GM19467 (cell line): ENCODE results near the gene GSTA2.
"Not testable (repeated sequence)": the region's sequence is repeated elsewhere in the genome, so short reads cannot be mapped to it uniquely, and the experiment has no call there.

Experiments
- ATAC-seq: cut with Tn5 transposase; IDR thresholded peaks from one replicate; pipeline ENCODE4 v1.9.1; 2021; ENCODE audit warnings: mild to moderate bottlenecking, moderate library complexity; ENCODE audit not compliant: unreplicated experiment

The GSTA2 gene

DNA sequence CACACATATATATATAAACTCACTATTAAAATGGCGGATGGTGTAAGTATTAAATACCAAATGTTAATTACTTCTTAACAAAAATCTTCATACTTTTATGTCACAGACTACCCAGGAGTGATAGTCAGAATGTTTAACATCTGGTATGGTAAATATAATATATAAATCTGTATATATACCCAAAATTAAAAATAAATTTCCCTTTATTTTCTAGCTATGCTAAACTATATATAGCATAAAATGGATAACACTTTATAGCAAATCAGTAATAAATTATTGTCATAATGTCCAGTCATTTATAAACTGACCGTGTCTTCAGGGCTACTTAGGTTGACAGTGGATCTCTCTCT, 37.1 kb downstream of the GSTA2 start:
- no peak for ATAC-seq

- no peak for ATAC-seq
These were observed 37.6 kb downstream of the GSTA2 start for GRCh38 chr6:52725535-52726192.

DNA sequence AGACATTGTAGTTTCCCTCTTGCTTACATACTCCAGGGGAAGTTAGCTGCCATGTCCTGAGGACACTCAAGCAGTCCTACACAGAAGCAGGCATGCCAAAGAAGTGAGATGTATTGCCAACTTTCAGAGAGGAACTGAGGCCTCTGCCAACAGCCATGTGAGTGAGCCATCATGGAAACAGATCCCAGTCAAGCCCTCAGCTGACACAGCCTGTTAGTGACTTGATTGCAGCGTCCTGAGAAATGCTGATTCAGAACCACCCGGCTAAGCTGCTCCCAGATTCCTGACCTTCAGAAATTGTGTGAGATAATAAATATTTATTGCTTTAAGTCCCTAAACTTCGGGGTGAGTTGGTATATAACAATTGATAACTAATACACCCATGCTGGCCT, 38.1 kb downstream of the GSTA2 start:
- ATAC-seq, result no peak

DNA sequence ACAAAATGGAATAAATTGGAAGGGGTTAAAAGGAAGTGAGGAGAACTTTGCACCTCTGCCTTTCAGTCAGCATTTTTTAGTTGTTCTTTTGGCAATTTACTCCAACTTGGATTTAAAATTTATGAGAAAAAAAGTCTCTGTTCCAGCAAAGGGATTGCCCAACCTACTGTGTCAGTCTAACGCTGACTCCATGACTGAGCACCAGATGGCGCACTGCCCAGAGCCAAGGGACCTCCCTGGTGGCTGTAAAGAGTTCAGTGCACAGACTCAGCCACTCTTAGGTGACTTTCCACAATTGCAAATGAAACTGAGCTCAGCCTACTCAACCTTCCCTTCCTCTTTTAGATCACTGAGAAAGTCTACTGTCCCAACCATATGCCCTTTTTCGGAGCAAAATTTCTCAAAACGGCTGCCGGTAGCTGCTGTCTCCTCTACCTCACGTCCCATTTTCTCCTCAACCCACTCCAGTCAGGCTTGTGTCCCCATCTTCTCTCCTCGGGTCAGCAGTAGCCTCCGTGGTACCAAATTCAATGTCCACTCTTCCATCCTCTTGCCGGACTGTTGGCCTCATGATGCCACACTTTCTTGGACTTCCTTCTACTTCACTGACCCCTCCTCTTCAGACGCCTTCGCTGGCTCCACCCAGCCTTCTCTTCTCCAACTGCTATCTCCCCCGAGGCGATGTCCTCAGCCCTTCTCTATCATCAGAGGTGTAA, 38.7 kb downstream of the GSTA2 start:
- ATAC-seq, result peak; percentile 99

- ATAC-seq, result no peak
These were observed 39.3 kb downstream of the GSTA2 start for GRCh38 chr6:52724042-52724405.

GRCh38 chr6:52720321-52720720, 43.0 kb downstream of the GSTA2 start:
- no peak for ATAC-seq

GRCh38 chr6:52718550-52718949, 44.7 kb downstream of the GSTA2 start:
- no peak for ATAC-seq

- not testable (repeated sequence) for ATAC-seq
These were observed 48.5 kb downstream of the GSTA2 start for GRCh38 chr6:52714761-52715160.

GRCh38 chr6:52712136-52712535, 51.1 kb downstream of the GSTA2 start:
- ATAC-seq, result no peak

DNA sequence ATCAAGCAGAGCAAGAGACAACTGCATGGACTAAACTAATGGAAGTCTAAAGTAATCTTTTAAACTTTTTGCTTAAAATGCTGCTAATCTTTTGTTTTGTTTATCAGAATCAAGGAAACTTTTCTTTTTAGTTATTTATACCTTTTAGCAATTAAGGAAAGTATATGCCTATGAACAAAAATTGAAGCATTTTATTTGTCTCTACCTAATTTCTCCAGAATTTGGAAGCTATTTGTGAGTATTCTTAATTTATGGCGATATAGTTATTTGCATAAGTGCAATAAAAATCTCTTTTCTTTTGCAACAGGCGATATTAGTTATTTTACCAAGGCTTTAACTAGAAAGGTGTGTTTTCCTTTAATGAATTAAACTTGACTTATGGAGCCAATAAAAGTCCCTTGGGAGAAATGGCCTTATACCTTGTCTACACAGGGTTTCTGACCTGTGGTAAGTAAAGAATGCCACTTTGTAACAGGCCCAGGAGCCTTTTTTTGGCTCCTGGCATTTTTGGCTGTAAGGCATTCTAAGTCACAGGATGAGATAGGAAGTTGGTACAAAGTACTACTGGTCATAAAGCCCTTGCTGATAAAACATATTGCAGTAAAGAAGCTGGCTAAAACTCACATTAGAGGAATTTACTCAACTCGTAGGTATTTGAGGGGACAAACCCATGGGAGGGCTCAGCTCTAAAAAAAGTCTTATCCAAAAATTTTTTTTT, 55.2 kb downstream of the GSTA2 start:
- ATAC-seq, result no peak

DNA sequence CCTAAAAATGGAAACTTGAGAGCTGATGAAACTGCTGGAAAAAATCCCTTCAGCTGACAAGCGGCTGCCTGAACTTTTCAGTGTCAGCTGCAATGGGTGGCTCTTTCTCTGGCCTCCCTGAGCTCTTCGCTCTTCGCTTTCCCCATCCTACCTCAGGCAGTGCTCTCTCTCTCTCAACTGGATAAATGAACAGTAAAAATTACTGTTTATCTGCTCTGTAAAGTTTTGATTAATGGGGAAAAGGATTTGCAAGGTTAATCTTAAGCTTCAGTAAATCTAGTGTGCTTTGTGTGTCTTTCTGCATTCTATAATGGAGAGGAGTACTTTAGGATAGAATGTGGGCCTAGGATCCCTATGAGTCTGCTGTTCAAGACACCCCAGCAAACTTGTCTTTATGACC, 57.3 kb downstream of the GSTA2 start:
- no peak for ATAC-seq

GRCh38 chr6:52704781-52705502, 58.3 kb downstream of the GSTA2 start:
- not testable (repeated sequence) for ATAC-seq

DNA sequence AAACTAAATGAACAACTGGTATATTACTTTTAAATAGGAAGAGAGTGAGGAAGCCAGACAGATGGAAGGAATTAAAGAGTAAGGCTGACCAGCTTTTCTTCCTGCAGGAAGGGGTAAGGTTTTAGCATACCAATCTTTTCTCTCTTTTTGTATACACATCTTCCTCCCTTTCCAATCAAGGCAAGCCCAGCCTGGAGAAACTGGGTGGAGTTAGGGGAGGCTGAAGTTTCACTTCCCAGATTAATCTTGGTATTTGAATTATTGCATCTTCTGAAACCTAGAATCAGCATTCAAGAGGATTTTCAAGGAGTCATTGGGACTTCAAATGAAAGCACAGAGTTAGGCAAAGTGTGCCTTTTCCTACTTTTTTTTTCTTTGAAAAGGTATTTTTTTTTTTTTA, 59.2 kb downstream of the GSTA2 start:
- ATAC-seq, result no peak
